CD4-positive, alpha-beta T cell treated with Interferon alpha-2 for 1 hour (primary cell): Measurements from ENCODE around the gene ANTXRL.
"Not testable (repeated sequence)": the region's sequence is repeated elsewhere in the genome, so short reads cannot be mapped to it uniquely, and the experiment has no call there.

Experiments
- DNase-seq, 2 donors: peaks; one replicate each; pipeline ENCODE4 v3.0.0-alpha.2; 2020 to 2022

Gene ANTXRL

DNA sequence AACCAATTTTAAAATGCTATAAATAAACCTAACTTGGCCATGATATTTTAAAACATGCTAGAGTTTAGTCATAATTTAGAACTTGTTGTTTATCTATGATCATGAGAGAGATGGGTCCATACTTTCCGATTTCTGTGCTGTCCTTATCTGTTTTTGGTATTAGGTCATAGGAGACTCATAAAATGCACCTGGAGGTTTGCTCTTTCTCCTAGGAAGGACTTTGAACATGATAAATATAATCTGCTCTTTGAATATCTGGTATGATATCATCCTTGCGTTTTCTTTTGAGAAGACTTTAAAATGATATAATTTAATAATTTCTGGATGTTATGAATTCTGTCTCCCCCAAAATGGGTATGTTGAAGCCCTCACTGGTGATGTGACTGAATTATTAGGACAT, 9.0 kb upstream of the ANTXRL start:
- no peak for DNase-seq

DNA sequence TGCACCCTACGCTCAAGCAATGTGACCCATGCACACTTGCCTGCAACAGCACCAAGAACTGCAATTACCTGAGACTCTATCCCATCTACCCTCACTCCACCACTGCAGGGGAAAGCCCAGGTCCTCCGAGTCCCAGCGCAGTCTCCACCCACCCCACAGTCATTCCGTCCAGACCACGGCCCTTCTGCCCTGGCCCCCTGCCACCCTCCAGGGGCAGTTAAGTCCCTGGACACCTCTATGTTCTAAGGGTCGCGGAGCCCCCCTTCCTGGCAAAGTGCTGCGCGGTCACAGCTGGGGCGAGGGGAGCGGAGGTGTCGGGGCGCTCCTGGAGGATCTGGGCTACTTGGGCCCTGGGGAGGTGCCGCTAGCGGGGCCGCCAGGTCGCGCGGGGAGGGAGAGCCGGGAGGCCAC, 4.4 kb upstream of the ANTXRL start:
- not testable (repeated sequence) for DNase-seq

DNA sequence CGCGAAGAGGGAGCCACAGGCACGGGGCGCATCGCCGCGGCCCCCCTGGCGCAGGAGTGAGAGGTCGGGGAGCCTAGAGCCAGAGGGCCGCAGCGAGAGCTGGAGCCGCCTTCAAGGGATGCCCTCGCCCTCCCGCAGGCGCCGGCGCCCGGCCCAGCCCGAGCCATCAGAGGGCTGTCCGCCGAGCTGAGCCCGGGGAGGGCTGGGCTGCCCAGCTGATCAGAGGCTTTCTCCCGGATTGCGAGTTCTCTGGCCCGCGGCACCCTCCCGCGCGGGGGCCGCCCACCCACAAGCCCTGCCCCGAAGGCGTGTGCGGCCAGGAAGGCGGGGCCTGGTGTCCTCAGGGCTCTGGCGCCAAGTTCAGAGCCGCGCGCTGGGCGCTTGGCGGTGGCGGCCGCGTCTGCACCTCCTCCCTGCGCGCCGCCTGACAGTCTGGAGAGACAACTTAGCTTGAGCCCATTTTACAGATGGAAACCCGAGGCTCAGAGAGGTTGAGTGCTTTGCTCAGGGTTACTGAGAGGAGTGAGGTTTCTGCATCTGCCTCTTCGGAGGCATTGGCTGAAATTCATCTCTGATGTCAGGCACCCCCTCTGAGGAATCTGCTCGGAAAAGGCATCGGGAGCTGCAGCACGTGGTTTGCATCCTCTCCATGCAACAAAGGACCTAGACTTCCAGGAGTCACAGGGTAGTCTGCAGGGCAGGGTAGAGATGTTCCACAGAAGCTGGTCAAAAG, 3.8 kb upstream of the ANTXRL start:
- DNase-seq: peak; percentile 67 to 83

DNA sequence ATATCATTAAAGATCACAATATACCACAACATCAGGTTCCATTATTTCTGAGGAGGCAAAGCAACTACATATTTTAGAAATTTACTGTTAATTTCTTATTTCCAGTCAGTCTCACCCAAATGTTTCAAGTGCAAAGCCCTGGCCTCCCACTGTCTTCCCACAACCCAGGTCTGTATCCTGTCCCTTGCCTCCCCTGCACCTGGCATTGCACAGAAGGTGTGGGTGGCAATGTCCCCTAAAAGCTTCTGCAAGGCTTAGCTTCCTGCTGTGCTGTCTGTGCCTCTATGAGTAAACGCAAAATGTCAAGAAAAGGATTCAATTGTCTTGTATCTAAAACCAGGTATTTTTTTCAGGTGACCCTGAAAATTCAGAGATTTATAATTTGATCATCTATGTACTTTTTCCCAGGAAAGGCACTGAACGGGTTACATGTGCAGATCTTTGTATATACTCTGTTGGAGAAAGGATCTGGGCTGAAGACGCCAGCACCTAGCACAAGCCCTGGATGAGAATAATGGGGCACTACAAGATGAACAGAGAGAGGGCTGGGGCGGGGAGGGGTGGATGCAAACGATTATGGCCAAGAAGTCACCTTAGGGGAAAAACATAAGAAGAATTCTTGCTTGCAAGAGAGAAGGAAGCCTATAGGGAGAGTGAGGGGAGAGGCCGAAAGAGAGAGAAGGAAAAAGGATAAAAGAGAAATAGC, 3.1 kb upstream of the ANTXRL start:
- DNase-seq: no peak

DNA sequence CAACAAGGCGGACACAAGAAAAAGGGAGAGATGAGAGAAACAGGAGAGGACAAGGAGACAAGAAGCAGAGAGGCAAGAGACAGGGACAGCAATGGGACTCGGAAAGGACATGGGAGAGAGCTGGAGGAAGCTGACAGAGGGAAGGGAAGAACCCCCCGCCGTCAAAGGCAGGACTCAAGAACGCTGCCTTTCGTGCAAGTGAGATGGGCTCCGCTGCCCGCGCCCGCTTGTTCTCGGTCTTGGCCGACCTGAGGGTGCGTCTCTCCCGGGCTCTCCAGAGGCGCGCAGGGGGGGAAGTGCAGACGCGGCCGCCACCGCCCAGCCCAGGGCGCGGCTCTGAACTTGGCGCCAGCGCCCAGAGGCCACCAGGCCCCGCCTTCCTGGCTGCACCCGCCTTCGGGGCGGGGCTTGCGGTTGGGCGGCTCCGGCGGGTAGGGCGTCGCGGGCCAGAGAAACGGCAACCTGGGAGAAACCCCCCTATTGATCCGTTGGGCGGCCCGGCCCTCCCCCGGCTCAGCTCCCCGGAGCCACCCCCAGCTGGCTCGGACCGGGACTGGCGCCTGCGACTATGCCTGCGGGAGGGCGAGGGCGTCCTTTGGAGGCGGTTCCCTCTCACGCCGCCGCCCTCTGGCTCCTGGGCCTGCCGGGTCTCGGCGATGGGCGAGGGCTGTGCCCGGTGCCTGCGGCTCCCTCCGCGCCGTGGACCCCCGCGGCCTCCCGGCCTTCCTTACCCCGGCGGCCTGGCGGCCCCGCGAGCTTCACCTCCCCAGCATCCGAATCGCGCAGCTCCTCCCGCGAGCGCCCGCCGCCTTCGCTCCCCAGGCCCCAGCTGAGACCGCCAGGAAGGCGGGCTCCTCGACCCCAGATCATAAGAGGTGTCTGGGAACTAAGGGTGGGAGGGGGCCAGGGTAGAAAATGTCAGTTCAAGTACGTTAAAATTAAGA, 2.2 kb upstream of the ANTXRL start:
- DNase-seq: peak; percentile 68 to 85

DNA sequence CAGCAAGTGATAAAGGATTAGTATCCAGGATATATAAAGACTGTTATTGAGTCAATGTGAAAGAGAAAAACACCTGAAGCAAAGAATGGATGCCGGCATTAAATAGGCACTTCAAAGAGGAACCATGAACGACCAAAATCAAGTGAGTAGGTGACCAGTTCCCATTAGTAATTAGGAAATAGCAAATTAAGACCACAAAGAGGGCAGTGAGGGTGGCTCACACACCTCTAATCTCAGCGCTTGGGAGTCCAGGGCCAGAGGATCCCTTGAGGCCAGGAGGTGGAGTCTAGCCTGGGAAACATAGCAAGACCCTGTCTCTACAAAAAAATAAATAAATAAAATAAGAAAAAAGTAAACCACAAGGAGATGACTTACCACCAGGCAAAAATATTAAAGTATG, 1.5 kb upstream of the ANTXRL start:
- no peak for DNase-seq

DNA sequence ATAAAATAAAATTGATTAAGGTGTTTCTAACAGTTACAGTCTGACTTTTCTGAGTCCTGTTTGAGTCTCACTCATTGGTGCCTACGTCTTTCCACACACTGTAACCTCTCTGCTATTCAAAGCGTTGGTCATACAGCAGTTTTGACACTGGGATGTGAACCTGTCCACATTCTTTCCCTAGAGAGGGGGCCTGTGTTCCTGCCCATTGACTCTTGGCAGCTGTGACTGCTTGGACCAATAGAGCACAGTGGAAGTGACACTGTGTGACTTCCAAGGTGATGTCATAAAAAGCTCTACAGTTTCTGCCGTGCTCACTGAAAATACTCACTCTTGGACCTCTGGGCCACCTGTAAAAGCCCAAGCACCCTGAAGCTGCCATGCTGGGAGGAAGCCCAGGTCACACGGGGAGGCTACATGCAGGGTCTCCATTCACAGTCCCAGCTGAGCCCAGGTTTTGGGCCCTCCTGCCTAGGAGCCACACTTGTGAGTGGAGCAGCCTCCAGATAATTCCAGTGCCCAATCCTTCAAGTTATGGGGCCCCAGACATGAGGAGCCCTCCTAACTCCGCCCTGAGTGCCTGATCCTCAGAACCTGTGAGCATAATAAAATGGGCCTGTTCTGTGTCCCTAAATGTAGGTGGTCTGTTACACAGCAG, 704 bp upstream of the ANTXRL start:
- DNase-seq: no peak

DNA sequence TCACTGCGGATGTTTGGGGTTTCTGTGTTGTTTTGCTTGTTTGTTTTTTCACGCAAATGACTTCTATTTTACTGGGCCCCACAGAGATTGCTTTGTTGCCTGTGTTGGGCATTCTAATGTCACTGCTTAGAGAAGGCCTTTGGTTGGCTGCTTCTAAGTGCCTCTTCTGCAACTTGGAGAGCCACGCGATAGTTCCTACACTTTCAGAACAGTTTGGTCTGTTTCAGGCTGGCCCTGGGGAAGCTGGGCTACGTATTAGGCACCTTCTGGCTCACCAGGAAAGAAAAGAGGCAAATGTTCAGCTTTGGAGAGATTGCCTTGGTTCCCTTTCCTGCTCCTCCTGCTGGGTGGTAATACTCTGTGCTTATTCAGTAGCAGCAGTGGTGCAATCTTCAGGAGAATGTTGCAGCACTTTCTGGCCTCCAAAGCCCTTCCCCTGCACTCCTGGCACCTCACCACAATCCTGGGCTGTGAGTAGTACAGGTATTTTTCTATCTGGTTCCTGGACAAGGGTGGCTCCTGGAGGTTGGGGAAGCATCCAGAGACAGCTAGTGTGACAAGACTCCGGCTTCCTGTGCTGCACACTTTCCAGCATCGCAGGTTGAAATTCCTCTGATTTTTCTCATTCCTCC, 1.2 kb downstream of the ANTXRL start:
- DNase-seq: no peak

DNA sequence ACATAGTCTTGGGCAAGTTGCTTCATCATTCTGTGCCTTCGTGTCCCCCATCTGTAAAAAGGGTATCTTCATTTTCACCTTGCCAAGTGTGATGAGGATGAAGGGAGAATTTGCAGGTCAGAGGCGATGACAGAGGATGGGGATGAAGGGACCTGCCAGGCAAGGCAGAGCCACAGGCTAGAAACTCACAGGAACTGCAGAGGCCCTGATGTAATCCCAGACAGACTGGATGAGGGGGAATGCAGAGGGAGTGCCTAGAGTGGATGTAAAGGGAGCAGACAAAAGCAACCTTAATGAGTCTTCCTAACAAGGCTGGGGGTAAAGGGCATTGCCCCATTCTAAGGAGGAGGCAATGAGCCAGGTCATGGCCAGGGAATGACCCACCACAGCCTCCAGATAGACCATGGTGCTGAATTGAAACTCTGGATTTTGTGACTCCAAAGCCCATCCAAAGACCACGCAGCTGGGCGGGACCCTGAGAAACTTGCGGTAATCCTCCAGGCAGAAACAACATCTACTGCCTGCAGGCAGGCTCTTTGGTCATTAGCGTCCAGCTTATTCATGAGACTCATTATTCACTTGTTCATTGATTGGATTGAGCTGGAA, 1.9 kb downstream of the ANTXRL start:
- DNase-seq: no peak

DNA sequence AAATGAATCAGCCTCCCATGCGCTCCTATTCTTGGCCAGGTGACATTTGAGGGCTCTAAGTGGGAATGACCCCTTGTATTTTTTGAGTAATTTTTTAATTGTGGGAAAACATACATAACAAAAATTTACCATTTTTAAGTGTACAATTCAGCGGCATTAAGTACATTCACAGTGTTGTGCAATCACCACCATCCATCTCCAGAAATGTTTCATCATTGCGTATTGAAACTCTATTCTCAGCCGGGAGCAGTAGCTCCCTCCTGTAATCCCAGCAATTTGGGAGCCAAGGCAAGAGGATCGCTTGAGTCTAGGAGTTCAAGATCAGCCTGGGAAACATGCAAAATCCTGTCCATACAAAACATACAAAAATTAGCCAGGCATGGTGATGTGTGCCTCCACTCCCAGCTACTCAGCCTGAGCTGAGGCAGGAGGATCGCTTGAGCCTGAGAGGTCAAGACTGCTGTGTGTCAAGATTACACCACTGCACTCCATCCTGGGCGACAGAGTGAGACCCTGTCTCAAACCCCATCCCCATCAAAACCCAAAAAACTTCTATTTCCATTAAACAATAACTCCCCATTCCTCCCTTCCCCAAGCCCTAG, 2.5 kb downstream of the ANTXRL start:
- no peak for DNase-seq

DNA sequence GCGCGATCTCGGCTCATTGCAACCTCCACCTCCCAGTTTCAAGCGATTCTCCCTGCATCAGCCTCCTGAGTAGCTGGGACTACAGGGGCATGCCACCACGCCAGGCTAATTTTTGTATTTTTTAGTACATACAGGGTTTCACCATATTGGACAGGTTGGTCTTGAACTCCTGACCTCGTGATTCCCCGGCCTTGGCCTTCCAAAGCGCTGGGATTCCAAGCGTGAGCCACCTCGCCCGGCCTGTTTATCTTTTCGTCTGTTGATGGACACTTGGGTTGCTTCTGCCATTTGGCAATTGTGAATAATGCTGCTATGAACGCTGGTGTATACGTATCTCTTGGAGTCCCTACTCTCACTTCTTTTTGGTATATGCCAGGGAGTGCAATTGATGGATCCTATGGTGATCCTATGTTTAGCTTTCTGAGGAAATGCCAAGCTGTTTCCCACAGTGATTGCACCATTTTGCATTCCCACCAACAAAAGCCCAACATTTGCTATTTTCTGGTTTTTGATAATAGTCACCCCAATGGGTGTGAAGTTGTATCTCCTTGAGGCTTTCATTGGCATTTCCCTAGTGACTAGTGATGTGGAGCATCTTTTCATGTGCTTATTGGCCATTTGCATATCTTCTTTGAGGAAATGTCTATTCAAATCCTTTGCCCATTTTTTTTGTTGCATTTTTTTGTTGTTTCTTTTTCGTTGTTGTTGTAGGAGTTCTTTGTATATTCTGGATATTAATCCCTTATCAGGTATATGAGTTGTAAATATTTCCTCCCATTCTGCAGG, 3.5 kb downstream of the ANTXRL start:
- DNase-seq: no peak

DNA sequence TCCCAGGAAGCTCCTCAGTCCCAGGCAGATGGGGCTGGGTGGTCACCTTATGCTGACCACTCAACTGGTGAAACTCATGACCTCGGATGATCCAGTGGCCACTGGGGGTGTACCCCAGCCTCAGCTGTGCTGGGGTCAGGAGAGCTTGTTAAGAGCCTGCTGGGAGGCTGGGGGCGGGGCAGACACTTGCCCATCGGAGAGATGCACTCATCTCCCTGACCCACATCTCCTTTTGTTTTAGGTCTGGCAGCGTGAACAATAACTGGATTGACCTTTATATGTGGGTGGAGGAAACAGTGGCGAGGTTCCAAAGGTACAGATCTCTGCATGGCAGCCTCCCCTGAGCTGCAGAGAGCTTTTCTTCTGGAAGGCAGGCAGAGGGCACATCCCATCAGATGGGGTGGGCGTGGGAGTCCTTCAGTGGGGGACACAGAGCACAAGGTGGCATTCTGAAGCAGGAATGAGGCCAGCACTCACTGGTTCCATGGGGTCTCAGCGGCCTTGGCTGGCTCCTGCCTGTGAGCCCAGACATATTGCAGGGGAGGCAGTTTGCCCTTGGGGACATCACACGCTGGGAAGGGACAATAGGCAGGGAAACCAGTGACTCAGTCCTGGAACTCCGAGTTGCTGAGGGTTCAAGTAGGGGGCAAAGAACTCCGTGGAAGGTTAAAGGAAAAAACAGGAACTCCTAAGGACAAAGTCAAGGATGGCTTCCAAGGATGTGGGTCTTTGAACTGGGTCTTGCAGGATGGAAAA, 5.2 kb downstream of the ANTXRL start:
- DNase-seq: no peak

DNA sequence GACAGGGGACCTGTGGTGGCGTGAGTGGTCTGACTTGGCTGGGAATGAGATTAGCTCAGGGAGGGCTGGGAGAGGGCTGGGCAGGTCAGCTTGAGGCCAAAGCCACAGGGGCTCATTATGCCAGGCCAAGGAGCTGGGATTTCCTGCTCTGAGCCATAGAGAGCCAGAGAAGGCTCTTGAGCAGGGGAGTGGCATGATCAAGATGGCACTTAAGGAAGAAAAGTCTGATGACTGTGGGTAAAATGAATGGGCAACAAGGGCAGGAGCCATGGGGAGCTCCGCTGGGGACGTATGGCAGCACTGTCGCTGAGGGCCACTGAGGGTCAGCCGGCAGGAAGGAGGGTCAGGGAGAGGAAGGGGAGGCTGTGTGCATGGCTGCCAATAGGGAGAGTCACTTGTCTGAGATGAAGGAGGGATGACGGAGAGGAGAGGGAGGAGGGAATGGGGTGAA, 5.8 kb downstream of the ANTXRL start:
- no peak for DNase-seq

DNA sequence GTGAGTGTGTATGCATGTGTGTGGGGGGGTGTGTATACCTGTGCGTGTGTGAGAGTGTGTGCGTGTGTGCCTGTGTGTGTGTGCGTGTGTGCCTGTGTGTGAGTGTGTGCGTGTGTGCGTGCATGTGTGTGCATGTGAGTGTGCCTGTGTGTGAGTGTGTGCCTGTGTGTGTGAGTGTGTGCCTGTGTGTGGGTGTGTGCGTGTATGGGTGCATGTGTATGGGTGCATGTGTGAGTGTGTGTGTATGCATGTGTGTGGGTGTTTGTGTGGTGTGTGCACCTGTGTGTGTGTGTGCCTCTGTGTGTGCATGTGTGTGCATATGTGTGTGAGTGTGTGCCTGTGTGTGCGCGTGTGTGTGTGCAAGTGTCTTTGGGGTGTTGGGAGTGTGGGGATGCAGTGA, 6.4 kb downstream of the ANTXRL start:
- no peak for DNase-seq

DNA sequence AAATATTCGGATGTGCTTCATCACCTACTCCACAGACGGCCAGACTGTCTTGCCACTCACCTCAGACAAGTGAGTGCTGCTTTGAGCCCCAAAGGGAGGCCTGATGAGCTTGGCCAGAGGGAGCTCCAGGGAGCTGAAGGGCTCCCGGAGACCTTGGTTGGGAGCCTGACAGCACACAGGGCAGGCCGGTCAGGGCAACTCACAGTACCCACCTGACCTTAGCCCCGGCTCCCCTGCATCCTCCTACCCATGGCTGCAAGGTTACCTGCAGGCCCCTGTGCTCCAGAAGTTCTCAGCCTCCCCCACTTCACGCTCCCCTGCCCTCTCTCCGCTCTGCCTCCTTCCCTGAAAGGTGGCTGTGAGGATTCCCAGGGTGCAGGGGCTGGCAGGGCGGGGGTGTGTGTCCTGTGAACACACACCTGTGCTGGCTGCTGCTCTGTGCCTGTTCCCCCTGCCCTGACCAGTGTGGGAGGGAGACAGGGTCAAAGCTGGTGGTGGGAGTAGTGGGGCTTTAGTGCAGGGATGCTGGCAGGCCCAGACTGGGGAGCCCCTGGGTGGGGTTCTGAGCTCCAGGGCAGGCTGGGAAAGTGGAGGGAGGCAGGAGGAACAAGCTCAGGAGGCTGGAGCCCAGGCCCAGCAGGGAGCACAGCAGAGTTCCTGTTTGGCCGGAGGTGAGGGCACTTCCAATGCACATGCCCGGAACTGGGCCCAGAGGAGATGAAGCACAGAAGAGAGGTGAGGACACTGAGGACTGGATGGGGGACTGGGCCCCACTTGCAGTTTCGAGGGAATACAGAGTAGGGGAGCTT, 7.2 kb downstream of the ANTXRL start:
- no peak for DNase-seq

DNA sequence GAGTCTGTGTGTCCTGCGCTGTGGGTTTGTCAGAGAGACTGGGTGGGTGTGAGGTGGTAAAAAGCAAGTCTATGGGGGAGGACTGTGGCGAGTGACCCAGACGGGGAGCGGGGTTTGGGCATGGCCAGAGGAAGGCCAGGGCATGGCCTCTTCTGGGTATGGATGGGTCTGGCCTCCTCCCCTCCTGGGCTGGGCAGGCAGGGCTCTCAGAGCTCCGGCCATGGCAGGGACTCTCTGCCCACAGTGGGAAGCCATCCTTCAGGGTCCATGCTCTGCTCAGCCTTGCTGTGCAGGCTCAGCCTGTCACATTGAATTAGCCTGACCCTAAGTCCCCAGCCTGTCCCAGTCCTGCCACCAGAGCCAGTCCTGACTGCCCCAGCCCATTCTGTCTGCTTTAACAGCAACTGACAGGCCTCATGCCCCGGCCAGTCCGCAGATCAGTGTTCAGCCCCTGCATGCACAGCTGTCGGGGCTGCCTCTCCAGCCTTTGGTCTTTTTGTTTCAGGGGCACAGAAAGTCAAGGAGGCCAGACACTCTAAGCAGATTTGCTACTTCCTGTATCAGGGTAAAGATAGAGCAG, 7.9 kb downstream of the ANTXRL start:
- no peak for DNase-seq

DNA sequence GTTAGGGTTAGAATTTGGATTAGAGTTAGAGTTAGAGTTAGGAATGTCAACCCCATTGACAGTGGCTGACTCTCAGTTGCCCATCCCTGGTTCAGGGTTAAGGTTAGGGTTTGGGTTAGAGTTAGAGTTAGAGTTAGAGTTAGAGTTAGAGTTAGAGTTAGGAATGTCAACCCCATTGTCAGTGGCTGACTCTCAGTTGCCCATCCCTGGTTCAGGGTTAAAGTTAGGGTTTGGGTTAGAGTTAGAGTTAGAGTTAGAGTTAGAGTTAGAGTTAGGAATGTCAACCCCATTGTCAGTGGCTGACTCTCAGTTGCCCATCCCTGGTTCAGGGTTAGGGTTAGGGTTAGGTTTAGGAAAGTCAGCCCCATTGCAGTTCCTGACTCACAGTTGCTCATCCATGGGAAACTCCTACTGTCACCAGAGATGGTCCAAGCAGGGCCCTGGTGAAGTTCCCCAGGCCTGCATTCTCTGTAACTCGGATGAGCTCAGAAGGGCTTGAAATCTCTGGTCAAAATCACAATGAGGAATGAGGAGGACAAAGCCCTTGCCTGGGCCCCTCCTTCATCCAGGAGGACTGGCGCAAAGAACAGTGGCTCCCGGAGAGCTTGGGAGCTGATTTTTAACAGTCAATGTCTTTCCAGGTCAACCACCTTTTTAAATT, 8.7 kb downstream of the ANTXRL start:
- not testable (repeated sequence) for DNase-seq

DNA sequence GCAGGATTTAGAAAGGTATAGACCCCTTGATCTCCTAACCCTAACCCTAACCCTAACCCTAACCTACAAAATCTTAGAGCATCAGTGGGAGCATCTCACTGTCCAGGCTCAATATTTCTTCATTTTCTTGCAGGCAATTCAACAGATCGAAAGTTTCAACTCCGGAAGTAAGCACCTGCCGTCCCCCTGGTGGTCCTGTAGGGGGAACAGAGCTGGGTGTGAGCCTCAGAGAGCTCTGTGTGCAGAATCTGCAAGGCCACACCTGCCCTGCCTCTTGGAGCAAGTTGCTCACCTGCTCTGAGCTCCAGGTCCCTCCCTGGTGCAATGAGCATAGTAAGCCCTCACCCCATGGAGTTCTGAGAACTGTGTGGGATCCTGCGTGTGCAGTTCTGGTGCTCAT, 9.3 kb downstream of the ANTXRL start:
- not testable (repeated sequence) for DNase-seq
